IMR-90 (cell line): ENCODE results near the gene ST6GALNAC4. TPM values are rescaled to one million over a fixed set of nuclear protein-coding genes. Genes with fewer than 3 reads are reported as not detected.

Experiments
- ATAC-seq: fragments of 200-7000 bp; cut with Tn5 transposase; 2 replicates; pipeline ENCODE4 v1.9.1; 2020; ENCODE audit warnings: low read depth, mild to moderate bottlenecking, moderate library complexity
- BruUV-seq: library from RNA; stranded (reverse); fragments of 400-500 nt; replicated peaks from 2 replicates; lab custom pipeline; 2021; lab: Mats Ljungman, UMichigan
- CTCF ChIA-PET: fragments of 300-600 bp; formaldehyde crosslinking; extraction: SDS; loops from one replicate; lab custom pipeline; 2021; ENCODE audit warnings: antibody characterized with exemption; lab: Yijun Ruan, JAX
- POLR2A ChIA-PET: fragments of 300-600 bp; sonication (Branson Sonifier 250); formaldehyde crosslinking; loops from one replicate; lab custom pipeline; 2022; ENCODE audit warnings: antibody characterized with exemption; ENCODE audit not compliant: unreplicated experiment; lab: Charles Lee
- DNase-seq: peaks from one replicate; pipeline ENCODE4 v3.0.0; 2013
- H2AFZ ChIP-seq: replicated peaks from 2 replicates; pipeline ENCODE3; 2013; ENCODE audit warnings: low read length, mild to moderate bottlenecking; ENCODE audit not compliant: poor library complexity
- H2AK5ac ChIP-seq: 2 replicates; pipeline ENCODE4 v1.6.1; 2013; ENCODE audit warnings: low read depth, low read length, inconsistent platforms
- H2AK9ac ChIP-seq: replicated peaks from 2 replicates; pipeline ENCODE3; 2013; ENCODE audit warnings: mild to moderate bottlenecking, low read depth, low read length, moderate library complexity; ENCODE audit not compliant: poor library complexity
- H2BK120ac ChIP-seq: 2 replicates; pipeline ENCODE4 v1.6.1; 2013; ENCODE audit warnings: low read depth, low read length, inconsistent platforms
- H2BK15ac ChIP-seq: 3 replicates; pipeline ENCODE4 v1.6.1; 2013; ENCODE audit warnings: low read depth, low read length, inconsistent platforms
- H2BK20ac ChIP-seq: 2 replicates; pipeline ENCODE4 v1.6.1; 2013; ENCODE audit warnings: low read depth, mild to moderate bottlenecking, inconsistent platforms, low read length, moderate library complexity
- H2BK5ac ChIP-seq: 2 replicates; pipeline ENCODE4 v1.6.1; 2013; ENCODE audit warnings: mild to moderate bottlenecking, low read depth, low read length, inconsistent platforms; ENCODE audit not compliant: poor library complexity, severe bottlenecking
- H3K14ac ChIP-seq: replicated peaks from 2 replicates; pipeline ENCODE4 v1.6.1; 2013; ENCODE audit warnings: low read depth, low read length, inconsistent platforms
- H3K18ac ChIP-seq: 2 replicates; pipeline ENCODE4 v1.6.1; 2013; ENCODE audit warnings: low read depth, low read length, control low read depth
- H3K23ac ChIP-seq: 2 replicates; pipeline ENCODE4 v1.6.1; 2013; ENCODE audit warnings: low read depth, low read length, inconsistent platforms
- H3K27ac ChIP-seq: 2 replicates; pipeline ENCODE4 v1.5.1; 2013; ENCODE audit warnings: mild to moderate bottlenecking, control low read depth, low read length; ENCODE audit not compliant: insufficient read depth
- H3K27me3 ChIP-seq: 2 replicates; pipeline ENCODE4 v1.6.1; 2013; ENCODE audit warnings: low read length; ENCODE audit not compliant: control insufficient read depth, insufficient read depth
- H3K36me3 ChIP-seq: 2 replicates; pipeline ENCODE4 v1.6.1; 2013; ENCODE audit warnings: low read length, mixed read lengths; ENCODE audit not compliant: control insufficient read depth, insufficient read depth
- H3K4ac ChIP-seq: 2 replicates; pipeline ENCODE4 v1.6.1; 2013; ENCODE audit warnings: low read depth, low read length, inconsistent platforms
- H3K4me1 ChIP-seq: 2 replicates; pipeline ENCODE4 v1.6.1; 2013; ENCODE audit warnings: low read length, mixed read lengths; ENCODE audit not compliant: control insufficient read depth, insufficient read depth
- H3K4me2 ChIP-seq: 2 replicates; pipeline ENCODE4 v1.6.1; 2013; ENCODE audit warnings: low read depth, mild to moderate bottlenecking, control low read depth, low read length, moderate library complexity
- H3K4me3 ChIP-seq: 2 replicates; pipeline ENCODE4 v1.5.1; 2013; ENCODE audit warnings: low read depth, mild to moderate bottlenecking, control low read depth, low read length, moderate library complexity; ENCODE audit not compliant: insufficient read depth
- H3K56ac ChIP-seq: 2 replicates; pipeline ENCODE4 v1.6.1; 2013; ENCODE audit warnings: low read length, inconsistent platforms; ENCODE audit not compliant: insufficient read depth; ENCODE audit errors: extremely low read depth
- H3K79me1 ChIP-seq, 2 experiments: 2 replicates each; pipeline ENCODE4 v1.6.1; 2013; ENCODE audit warnings: low read length in 2 of 2, inconsistent platforms in 1 of 2, low read depth in 1 of 2
- H3K9ac ChIP-seq: 2 replicates; pipeline ENCODE4 v1.6.1; 2013; ENCODE audit warnings: low read depth, low read length, control low read depth
- H3K9me1 ChIP-seq: 2 replicates; pipeline ENCODE4 v1.6.1; 2013; ENCODE audit warnings: low read length, inconsistent platforms; ENCODE audit not compliant: insufficient read depth
- H3K9me3 ChIP-seq: 2 replicates; pipeline ENCODE4 v1.6.1; 2013; ENCODE audit warnings: low read length; ENCODE audit not compliant: control insufficient read depth, insufficient read depth
- H4K20me1 ChIP-seq: 2 replicates; pipeline ENCODE4 v1.6.1; 2013; ENCODE audit warnings: low read length, inconsistent platforms; ENCODE audit not compliant: insufficient read depth
- H4K5ac ChIP-seq: 2 replicates; pipeline ENCODE4 v1.6.1; 2013; ENCODE audit warnings: mild to moderate bottlenecking, low read depth, low read length, control low read depth
- H4K8ac ChIP-seq, 2 experiments: 2 replicates each; pipeline ENCODE4 v1.6.1; 2013; ENCODE audit warnings: low read depth in 2 of 2, low read length in 2 of 2, control low read depth in 1 of 2, inconsistent platforms in 1 of 2
- H4K91ac ChIP-seq: 2 replicates; pipeline ENCODE4 v1.6.1; 2013; ENCODE audit warnings: low read depth, low read length, inconsistent platforms; ENCODE audit not compliant: insufficient read depth
- CEBPB ChIP-seq: IDR thresholded peaks from 2 replicates; pipeline ENCODE4 v1.6.1; 2012; ENCODE audit warnings: low read depth, low read length, improper control_type of control experiment
- CHD1 ChIP-seq: IDR thresholded peaks from 2 replicates; pipeline ENCODE4 v1.6.1; 2012; ENCODE audit warnings: low read depth, low read length, improper control_type of control experiment
- CTCF ChIP-seq: conservative IDR thresholded peaks from 2 replicates; pipeline ENCODE4 v1.5.1; 2012; ENCODE audit warnings: mild to moderate bottlenecking, low read depth, low read length, improper control_type of control experiment
- ELK1 ChIP-seq: fragments of 150-350 bp; IDR thresholded peaks from 2 replicates; pipeline ENCODE4 v1.6.1; 2016; ENCODE audit warnings: low read depth, mild to moderate bottlenecking, low read length, moderate library complexity, borderline replicate concordance
- FOS ChIP-seq: fragments of 150-350 bp; IDR thresholded peaks from 2 replicates; pipeline ENCODE4 v1.6.1; 2016; ENCODE audit warnings: low read depth, low read length
- MXI1 ChIP-seq: IDR thresholded peaks from 2 replicates; pipeline ENCODE4 v1.6.1; 2012; ENCODE audit warnings: low read depth, mild to moderate bottlenecking, low read length, moderate library complexity, borderline replicate concordance
- POLR2A ChIP-seq: IDR thresholded peaks from 2 replicates; pipeline ENCODE4 v1.6.1; 2012; ENCODE audit warnings: mild to moderate bottlenecking, low read depth, low read length
- RAD21 ChIP-seq: IDR thresholded peaks from 2 replicates; pipeline ENCODE4 v1.6.1; 2012; ENCODE audit warnings: low read length, improper control_type of control experiment
- RFX5 ChIP-seq: IDR thresholded peaks from 2 replicates; pipeline ENCODE4 v1.8.0; 2012; ENCODE audit warnings: low read depth, mild to moderate bottlenecking, low read length, moderate library complexity
- WGBS, 2 experiments: methylation state at CpG; one replicate each; pipeline versions ENCODE4 v1.1.5 to v1.1.7; 2013; ENCODE audit warnings: missing lambda C conversion rate in 2 of 2; ENCODE audit not compliant: insufficient read length in 1 of 2; ENCODE audit errors: extremely low coverage in 2 of 2; 5-methylcytosine and 5-hydroxymethylcytosine counted together
- dilution Hi-C: fragments of 300-500 bp; cut with HindIII; formaldehyde crosslinking; loops from one replicate; pipeline ENCODE4 v1.14.3; 2018; ENCODE audit warnings: low sequenced_read_pairs; ENCODE audit not compliant: unreplicated experiment
- in situ Hi-C: fragments of 300-500 bp; cut with MboI; formaldehyde crosslinking; loops from 3 replicates; pipeline ENCODE4 v1.14.3; 2019; ENCODE audit warnings: low sequenced_read_pairs, inconsistent platforms, mixed read lengths
- intact Hi-C: fragments of 100-400 bp; cut with micrococcal nuclease; formaldehyde crosslinking; loops from 2 replicates; pipeline ENCODE4 v1.10.0; 2022
- polyA plus RNA-seq, 3 experiments: library from polyadenylated mRNA; depleted of rRNA; stranded (reverse); fragments of >200 nt; gene quantifications; 2 replicates each; pipeline ENCODE4 v1.2.3, GENCODE V29; 2012; ENCODE audit warnings: low replicate concordance in 1 of 3
- total RNA-seq: library from RNA; depleted of rRNA; stranded (reverse); fragments of >200 nt; gene quantifications from 2 replicates; pipeline ENCODE4 v1.2.3, GENCODE V29; 2012

The ST6GALNAC4 gene
- total and polyA plus RNA-seq, 2 of the 4 experiments (the other 2 are of a cell fraction) = 12.5 to 32.9 TPM

- Histone ChIP-seq H3K23ac (no peak overlapping the region), H2BK5ac (no peak overlapping the region), H3K27me3 (no peaks in the 10 kb centered on the region), H3K9me1 (peaks cover 2% of the 10 kb centered on the region; the same call in 1 of the 2 replicates), H4K8ac (no peak overlapping the region), H2BK120ac (no peak overlapping the region), H4K20me1 (no peaks in the 10 kb centered on the region), H3K9ac (no peak overlapping the region), H2BK20ac (no peak overlapping the region), H3K18ac (no peak overlapping the region), H4K91ac (no peak overlapping the region), H4K5ac (no peak overlapping the region), H3K4me2 (no peak overlapping the region), H3K79me1 (peaks cover 0 to 15% of the 10 kb centered on the region in 2 experiments; a peak in 1 of 4 replicates), H2AFZ (peak overlapping the region; percentile 33), H3K56ac (no peak overlapping the region), H2AK9ac (peak overlapping the region; percentile 9), H3K9me3 (no peaks in the 10 kb centered on the region), H3K4me3 (no peak overlapping the region), H3K14ac (no peak overlapping the region), H2AK5ac (peak overlapping the region; percentile 3; the same call in 1 of the 2 replicates), H3K4ac (no peak overlapping the region), H2BK15ac (no peak overlapping the region), H3K27ac (no peak overlapping the region), H3K4me1 (peaks cover 5% of the 10 kb centered on the region), H3K36me3 (peaks cover 31% of the 10 kb centered on the region)
- dilution Hi-C loops = no loop called here
- no TSS peak for BruUV-seq
- TF ChIP-seq CEBPB (no peak), ELK1 (no peak), MXI1 (no peak), CHD1 (no peak), CTCF (peak; percentile 37), RAD21 (peak; percentile 47), RFX5 (no peak), FOS (no peak), POLR2A (no peak)
- ATAC-seq = peak; percentile 55
- CTCF ChIA-PET = interaction anchor here (1.0 kb wide), 1 partner anchor 124 kb away, joined by 3 read pairs; no protein-coding TSS in a partner anchor
- intact Hi-C loops = loop anchor here (10.0 kb wide), 1 partner anchor 296 kb away; the partner anchor contains the start of gene STXBP1
- POLR2A ChIA-PET = no interaction called here
- 88% methylated on average over 3 of the region's 6 CpGs; no CpG with 5 or more reads in 1 of the 2 experiments for WGBS, 2 experiments
- DNase-seq = peak; percentile 47
- in situ Hi-C loops = no loop called here
Observed at GRCh38 chr9:127910613-127911205, 6.1 kb downstream of the ST6GALNAC4 start.
